PC-3 (cell line): Measurements from ENCODE around the gene TMEM54. TPM values are rescaled to one million over a fixed set of nuclear protein-coding genes. Genes with fewer than 3 reads are reported as not detected.

ENCODE experiments used
- ATAC-seq: fragments of 200-7000 bp; cut with Tn5 transposase; 2 replicates; pipeline ENCODE4 v1.9.1; 2020; ENCODE audit warnings: mild to moderate bottlenecking, moderate library complexity
- BruUV-seq: library from RNA; stranded (reverse); fragments of 400-500 nt; replicated peaks from 2 replicates; lab custom pipeline; 2021; lab: Mats Ljungman, UMichigan
- CTCF ChIA-PET: fragments of 300-600 bp; sonication (Branson Sonifier 250); formaldehyde crosslinking; loops from one replicate; lab custom pipeline; 2022; ENCODE audit warnings: antibody characterized with exemption; lab: Charles Lee
- POLR2A ChIA-PET: fragments of 300-600 bp; sonication (Branson Sonifier 250); formaldehyde crosslinking; loops from one replicate; lab custom pipeline; 2022; ENCODE audit warnings: antibody characterized with exemption; ENCODE audit not compliant: unreplicated experiment; lab: Charles Lee
- DNase-seq: peaks from one replicate; pipeline ENCODE4 v3.0.0-alpha.2; 2015
- H2AFZ ChIP-seq: fragments of 300-600 bp; sonication (generic); 2 replicates; pipeline ENCODE4 v1.6.0; 2016; ENCODE audit warnings: antibody characterized with exemption, low read length
- H3F3A ChIP-seq: fragments of 300-600 bp; sonication (generic); one replicate; pipeline ENCODE4 v1.6.0; 2017; ENCODE audit warnings: antibody characterized with exemption, low read length, control low read depth, mild to moderate bottlenecking; ENCODE audit not compliant: unreplicated experiment
- H3K27ac ChIP-seq: fragments of 300-600 bp; sonication (generic); 2 replicates; pipeline ENCODE4 v1.5.1; 2016; ENCODE audit warnings: mild to moderate bottlenecking, low read length
- H3K27me3 ChIP-seq: fragments of 300-600 bp; sonication (generic); 2 replicates; pipeline ENCODE4 v1.6.1; 2016; ENCODE audit warnings: low read length, mixed read lengths
- H3K36me3 ChIP-seq: fragments of 300-600 bp; sonication (generic); 2 replicates; pipeline ENCODE4 v1.6.1; 2016; ENCODE audit warnings: low read depth, mixed run types, low read length, mixed read lengths
- H3K4me1 ChIP-seq: fragments of 300-600 bp; sonication (generic); 2 replicates; pipeline ENCODE4 v1.5.1; 2016; ENCODE audit warnings: low read length; ENCODE audit not compliant: insufficient read depth
- H3K4me2 ChIP-seq: fragments of 300-600 bp; sonication (generic); 2 replicates; pipeline ENCODE4 v1.6.0; 2016; ENCODE audit warnings: low read length
- H3K4me3 ChIP-seq: fragments of 300-600 bp; sonication (generic); 2 replicates; pipeline ENCODE4 v1.5.1; 2016; ENCODE audit warnings: mild to moderate bottlenecking, low read length, mixed read lengths
- H3K79me2 ChIP-seq: fragments of 300-600 bp; sonication (generic); 2 replicates; pipeline ENCODE4 v1.6.1; 2017; ENCODE audit warnings: low read length, mixed read lengths
- H3K9ac ChIP-seq: fragments of 300-600 bp; sonication (generic); 2 replicates; pipeline ENCODE4 v1.6.0; 2016; ENCODE audit warnings: mild to moderate bottlenecking, low read length
- H3K9me2 ChIP-seq: fragments of 300-600 bp; sonication (generic); replicated peaks from 2 replicates; pipeline ENCODE4 v1.6.1; 2016; ENCODE audit warnings: mixed run types, low read length, mixed read lengths
- H3K9me3 ChIP-seq: fragments of 300-600 bp; sonication (generic); 2 replicates; pipeline ENCODE4 v1.6.1; 2016; ENCODE audit warnings: low read length, mixed read lengths
- H4K20me1 ChIP-seq: fragments of 300-600 bp; sonication (generic); 2 replicates; pipeline ENCODE4 v1.6.1; 2016; ENCODE audit warnings: low read length, mixed read lengths
- EZH2 ChIP-seq: fragments of 300-600 bp; sonication (generic); IDR thresholded peaks from one replicate; pipeline ENCODE4 v1.6.1; 2017; ENCODE audit warnings: antibody characterized with exemption, mild to moderate bottlenecking, low read length; ENCODE audit not compliant: unreplicated experiment
- EZH2phosphoT487 ChIP-seq: fragments of 300-600 bp; sonication (generic); IDR thresholded peaks from 2 replicates; pipeline ENCODE4 v1.6.1; 2018; ENCODE audit warnings: mild to moderate bottlenecking, antibody characterized with exemption, low read length, borderline replicate concordance
- intact Hi-C: fragments of 100-400 bp; cut with micrococcal nuclease; formaldehyde crosslinking; loops from 2 replicates; pipeline ENCODE4 v1.9.0; 2023
- total RNA-seq: library from RNA; depleted of rRNA; stranded (reverse); fragments of >200 nt; gene quantifications from 2 replicates; pipeline ENCODE4 v1.2.3, GENCODE V29; 2014
- TF ChIP-seq, protein P1 (sequence below): fragments of 300-600 bp; sonication (generic); conservative IDR thresholded peaks from 2 replicates; pipeline ENCODE4 v1.5.1; 2017; ENCODE audit warnings: antibody characterized with exemption, low read depth, mild to moderate bottlenecking, low read length

Gene TMEM54
- total RNA-seq, 1 experiment from 2014 or later: 175 TPM

DNA sequence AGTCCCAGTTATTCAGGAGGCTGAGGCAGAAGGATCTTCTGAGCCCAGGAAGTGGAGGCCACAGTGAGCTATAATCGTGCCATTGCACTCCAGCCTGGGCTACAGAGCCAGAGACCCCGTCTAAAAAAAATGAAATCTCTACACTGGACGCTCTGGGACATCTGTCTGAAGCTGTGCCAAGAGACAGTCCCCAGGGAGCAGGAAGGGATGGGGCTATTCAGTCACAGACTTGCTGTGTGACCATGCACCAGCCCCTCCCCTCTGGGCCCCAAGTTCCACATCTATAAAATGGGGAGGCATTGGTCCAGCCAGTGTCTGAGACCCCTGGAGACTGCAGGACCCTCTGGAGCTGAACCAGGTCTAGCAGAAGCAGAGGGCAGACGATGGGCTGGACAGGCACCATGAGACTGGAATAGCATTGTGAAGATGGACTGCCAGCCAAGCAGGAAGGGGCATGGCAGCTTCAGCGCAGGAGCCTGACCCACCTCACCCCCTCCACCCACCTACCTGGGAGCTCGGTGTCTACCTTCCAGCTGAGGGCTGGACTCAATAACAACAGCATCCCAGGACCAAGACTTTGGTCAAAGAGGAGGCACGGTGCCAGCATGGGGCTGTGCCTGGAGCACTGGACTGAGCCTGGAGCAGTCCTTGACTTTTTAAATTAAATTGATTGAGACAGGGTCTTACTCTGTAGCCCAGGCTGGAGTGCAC is 1.4 kb downstream of the TMEM54 start:
- Histone ChIP-seq H3K9me2 (no peaks in the 10 kb centered on the region), H3K36me3 (no peaks in the 10 kb centered on the region), H3K9ac (no peak overlapping the region), H3K27me3 (no peaks in the 10 kb centered on the region), H3F3A (no peaks in the 10 kb centered on the region), H2AFZ (no peak overlapping the region), H3K9me3 (no peaks in the 10 kb centered on the region), H3K79me2 (peaks cover 13% of the 10 kb centered on the region), H3K4me2 (peak overlapping the region; percentile 100), H3K4me3 (peak overlapping the region; percentile 92; the same call in 1 of the 2 replicates), H3K4me1 (peaks cover 10% of the 10 kb centered on the region), H4K20me1 (no peaks in the 10 kb centered on the region), H3K27ac (no peak overlapping the region)
- no TSS peak for BruUV-seq
- POLR2A ChIA-PET: no interaction called here
- no peak for ATAC-seq
- TF ChIP-seq, protein P1, sequence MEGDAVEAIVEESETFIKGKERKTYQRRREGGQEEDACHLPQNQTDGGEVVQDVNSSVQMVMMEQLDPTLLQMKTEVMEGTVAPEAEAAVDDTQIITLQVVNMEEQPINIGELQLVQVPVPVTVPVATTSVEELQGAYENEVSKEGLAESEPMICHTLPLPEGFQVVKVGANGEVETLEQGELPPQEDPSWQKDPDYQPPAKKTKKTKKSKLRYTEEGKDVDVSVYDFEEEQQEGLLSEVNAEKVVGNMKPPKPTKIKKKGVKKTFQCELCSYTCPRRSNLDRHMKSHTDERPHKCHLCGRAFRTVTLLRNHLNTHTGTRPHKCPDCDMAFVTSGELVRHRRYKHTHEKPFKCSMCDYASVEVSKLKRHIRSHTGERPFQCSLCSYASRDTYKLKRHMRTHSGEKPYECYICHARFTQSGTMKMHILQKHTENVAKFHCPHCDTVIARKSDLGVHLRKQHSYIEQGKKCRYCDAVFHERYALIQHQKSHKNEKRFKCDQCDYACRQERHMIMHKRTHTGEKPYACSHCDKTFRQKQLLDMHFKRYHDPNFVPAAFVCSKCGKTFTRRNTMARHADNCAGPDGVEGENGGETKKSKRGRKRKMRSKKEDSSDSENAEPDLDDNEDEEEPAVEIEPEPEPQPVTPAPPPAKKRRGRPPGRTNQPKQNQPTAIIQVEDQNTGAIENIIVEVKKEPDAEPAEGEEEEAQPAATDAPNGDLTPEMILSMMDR: no peak
- TF ChIP-seq EZH2: no peak
- no peak for TF ChIP-seq EZH2phosphoT487
- no peak for DNase-seq
- intact Hi-C loops: no loop called here
- CTCF ChIA-PET: no interaction called here

GRCh38 chr1:32898958-32899357 is 2.2 kb downstream of the TMEM54 start:
- no peak overlapping the region for H3K9ac ChIP-seq
- DNase-seq (no peak), ATAC-seq (no peak)
- peaks cover 13% of the 10 kb centered on the region for H3K79me2 ChIP-seq
- H3K4me3 ChIP-seq: no peak overlapping the region
- ChIA-PET POLR2A (no interaction called here), CTCF (no interaction called here)
- TF ChIP-seq EZH2phosphoT487: no peak
- TF ChIP-seq, protein P1: no peak
- no peak for TF ChIP-seq EZH2
- H3K4me2 ChIP-seq: no peak overlapping the region
- H3K36me3 ChIP-seq: no peaks in the 10 kb centered on the region
- no peaks in the 10 kb centered on the region for H3K27me3 ChIP-seq
- H3F3A ChIP-seq: no peaks in the 10 kb centered on the region
- H3K4me1 ChIP-seq: peaks cover 10% of the 10 kb centered on the region
- no peak overlapping the region for H3K27ac ChIP-seq
- intact Hi-C loops: no loop called here
- no TSS peak for BruUV-seq
- no peak overlapping the region for H2AFZ ChIP-seq
- no peaks in the 10 kb centered on the region for H4K20me1 ChIP-seq
- no peaks in the 10 kb centered on the region for H3K9me2 ChIP-seq
- no peaks in the 10 kb centered on the region for H3K9me3 ChIP-seq

GRCh38 chr1:32898056-32898455 is 3.1 kb downstream of the TMEM54 start:
- ATAC-seq (no peak), DNase-seq (no peak)
- intact Hi-C loops: no loop called here
- H3F3A ChIP-seq: no peaks in the 10 kb centered on the region
- H3K9ac ChIP-seq: no peak overlapping the region
- no peak overlapping the region for H2AFZ ChIP-seq
- H3K9me2 ChIP-seq: no peaks in the 10 kb centered on the region
- CTCF ChIA-PET: no interaction called here
- H3K36me3 ChIP-seq: no peaks in the 10 kb centered on the region
- H3K27ac ChIP-seq: no peak overlapping the region
- H3K79me2 ChIP-seq: peaks cover 13% of the 10 kb centered on the region
- H3K4me3 ChIP-seq: no peak overlapping the region
- H4K20me1 ChIP-seq: no peaks in the 10 kb centered on the region
- no peaks in the 10 kb centered on the region for H3K27me3 ChIP-seq
- no peak overlapping the region for H3K4me2 ChIP-seq
- H3K9me3 ChIP-seq: no peaks in the 10 kb centered on the region
- BruUV-seq: no TSS peak
- POLR2A ChIA-PET: no interaction called here
- TF ChIP-seq EZH2 (no peak), EZH2phosphoT487 (no peak)
- TF ChIP-seq, protein P1: no peak
- peaks cover 10% of the 10 kb centered on the region for H3K4me1 ChIP-seq
